GM12874 (cell line): Measurements from ENCODE around the gene CXCL17.

Experiments used
- TF ChIP-seq, protein P1 (sequence below): IDR thresholded peaks from 2 replicates; pipeline ENCODE4 v1.5.1; 2011; ENCODE audit warnings: low read depth, mild to moderate bottlenecking, control low read depth, low read length, moderate library complexity; ENCODE audit not compliant: insufficient read depth

CXCL17 gene

DNA sequence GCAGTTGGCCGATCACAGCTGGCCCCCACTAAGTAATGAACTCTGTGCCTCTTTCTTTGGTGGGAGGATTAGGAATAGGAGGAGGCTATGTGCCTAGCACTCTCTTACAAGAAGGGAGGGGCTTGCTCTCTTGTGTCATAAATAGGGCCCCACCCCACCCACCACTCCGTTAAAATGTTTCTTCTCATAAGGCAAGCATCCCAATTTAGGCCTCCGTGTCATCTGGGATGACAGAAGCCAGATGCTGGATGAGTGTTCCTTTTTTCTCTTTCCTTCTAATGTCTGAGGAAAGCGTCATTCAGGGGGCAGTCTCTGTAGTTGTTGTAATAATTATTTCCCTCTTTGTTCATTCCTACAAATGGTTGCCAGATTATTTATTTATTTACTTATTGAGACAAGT, 15.4 kb downstream of the CXCL17 start, which contains the start of gene LIPE:
Gene LIPE (minus strand): TSS at position 76 of the 400 bp plus-strand sequence. CDS start 239 bp downstream, outside the sequence.
- TF ChIP-seq, protein P1, sequence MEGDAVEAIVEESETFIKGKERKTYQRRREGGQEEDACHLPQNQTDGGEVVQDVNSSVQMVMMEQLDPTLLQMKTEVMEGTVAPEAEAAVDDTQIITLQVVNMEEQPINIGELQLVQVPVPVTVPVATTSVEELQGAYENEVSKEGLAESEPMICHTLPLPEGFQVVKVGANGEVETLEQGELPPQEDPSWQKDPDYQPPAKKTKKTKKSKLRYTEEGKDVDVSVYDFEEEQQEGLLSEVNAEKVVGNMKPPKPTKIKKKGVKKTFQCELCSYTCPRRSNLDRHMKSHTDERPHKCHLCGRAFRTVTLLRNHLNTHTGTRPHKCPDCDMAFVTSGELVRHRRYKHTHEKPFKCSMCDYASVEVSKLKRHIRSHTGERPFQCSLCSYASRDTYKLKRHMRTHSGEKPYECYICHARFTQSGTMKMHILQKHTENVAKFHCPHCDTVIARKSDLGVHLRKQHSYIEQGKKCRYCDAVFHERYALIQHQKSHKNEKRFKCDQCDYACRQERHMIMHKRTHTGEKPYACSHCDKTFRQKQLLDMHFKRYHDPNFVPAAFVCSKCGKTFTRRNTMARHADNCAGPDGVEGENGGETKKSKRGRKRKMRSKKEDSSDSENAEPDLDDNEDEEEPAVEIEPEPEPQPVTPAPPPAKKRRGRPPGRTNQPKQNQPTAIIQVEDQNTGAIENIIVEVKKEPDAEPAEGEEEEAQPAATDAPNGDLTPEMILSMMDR = no peak

GRCh38 chr19:42426643-42427042, 16.1 kb downstream of the CXCL17 start:
- TF ChIP-seq, protein P1 = no peak

GRCh38 chr19:42424712-42425131, 18.0 kb downstream of the CXCL17 start:
- TF ChIP-seq, protein P1 = no peak

GRCh38 chr19:42424345-42424707, 18.4 kb downstream of the CXCL17 start:
- TF ChIP-seq, protein P1 = no peak

DNA sequence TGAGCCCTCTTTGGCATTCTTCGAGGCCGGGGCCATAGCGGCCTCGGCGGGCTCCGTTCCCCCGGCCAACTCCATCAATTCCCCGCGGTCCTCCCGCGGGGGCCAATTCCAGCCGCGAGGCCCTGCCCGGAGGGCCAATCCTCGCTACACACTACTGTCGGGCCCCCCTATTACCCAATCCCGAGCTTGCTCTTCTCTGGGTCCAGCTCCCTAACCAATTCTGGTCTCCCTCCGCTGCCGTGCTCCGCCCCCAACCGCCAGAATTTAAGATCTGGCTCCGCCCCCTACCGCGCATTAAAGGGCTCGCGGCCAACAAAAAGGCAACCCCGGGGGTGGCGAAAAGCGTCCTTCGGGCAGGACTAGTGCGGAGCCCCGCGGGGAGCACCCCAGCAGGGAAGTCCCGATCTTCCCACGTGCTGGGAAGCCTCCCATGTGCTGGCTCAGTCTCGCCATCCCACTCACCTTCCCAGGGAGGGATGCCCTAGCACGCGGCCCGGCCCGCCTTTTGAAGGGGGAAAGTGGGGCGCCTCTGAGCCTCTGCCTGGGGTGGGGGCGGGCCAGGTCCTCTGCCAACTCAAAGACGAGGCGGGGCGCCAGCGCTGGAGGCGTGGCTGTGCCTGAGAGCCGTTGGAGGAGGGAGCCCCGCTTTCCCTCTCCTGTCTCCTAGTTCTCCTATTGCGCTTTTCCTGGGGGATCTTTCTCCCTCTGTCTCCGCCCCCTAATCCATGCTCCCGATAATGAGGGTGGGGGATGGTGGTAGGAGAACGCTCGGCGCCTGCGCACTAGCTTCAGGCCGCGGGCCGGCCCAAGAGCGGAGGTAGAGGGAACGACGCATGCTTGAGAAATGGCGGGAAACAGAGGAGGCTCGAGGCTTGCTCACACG, 19.0 kb downstream of the CXCL17 start:
- TF ChIP-seq, protein P1 = no peak

GRCh38 chr19:42422901-42423461, 19.8 kb downstream of the CXCL17 start:
- TF ChIP-seq, protein P1 = no peak

DNA sequence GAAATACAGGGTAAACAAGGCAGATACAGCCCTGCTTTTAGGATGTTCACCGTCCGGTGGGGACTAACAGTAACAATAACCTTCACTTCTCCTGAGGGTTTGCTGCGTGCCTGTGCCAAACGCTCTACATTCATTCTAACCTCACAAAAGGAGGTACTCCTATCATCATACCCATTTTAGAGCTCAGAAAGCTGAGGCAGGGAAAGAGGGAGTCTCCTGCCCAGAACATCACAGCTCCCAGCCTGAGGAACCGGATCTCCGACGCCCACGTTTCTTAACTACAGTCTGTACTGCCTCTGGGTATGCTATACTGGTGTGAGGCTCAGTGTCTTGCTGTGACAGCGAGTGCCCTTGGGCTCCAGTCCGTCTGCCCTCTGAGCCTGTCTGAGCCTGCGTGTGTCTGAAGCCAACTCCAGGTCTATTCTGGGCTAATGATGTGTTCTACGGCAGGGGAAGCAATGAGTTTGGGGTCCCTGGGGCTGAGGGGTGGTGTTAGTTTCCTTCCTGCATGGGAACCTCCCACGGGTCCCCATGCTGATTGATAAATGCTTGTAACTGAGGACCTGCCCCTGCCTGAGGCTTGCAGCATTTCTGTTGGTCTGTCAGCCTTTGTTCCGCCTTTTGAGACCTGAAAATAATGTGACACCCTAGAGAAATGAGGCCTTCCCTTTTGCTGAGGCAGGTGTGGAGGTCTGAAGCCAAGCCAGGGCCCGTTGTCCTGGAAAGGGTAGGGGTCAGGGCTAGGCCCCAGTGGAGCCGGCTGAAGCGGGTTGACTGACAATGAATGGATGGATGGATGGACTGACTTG, 20.4 kb downstream of the CXCL17 start:
- TF ChIP-seq, protein P1 = no peak
